Natural killer cell treated with Interleukin-12 subunit alpha and Interleukin-12 subunit beta and Interleukin-15 and Interleukin-18, amount 100 ng/mL, for 72 hours (primary cell): Measurements from ENCODE around the gene FCRL3. TPM values are rescaled to one million over a fixed set of nuclear protein-coding genes. Genes with fewer than 3 reads are reported as not detected.
A peak's percentile ranks its signal among the peaks of the same experiment; 100 is the strongest.

Source experiments
- ATAC-seq, 2 donors: fragments of 150-1000 bp; cut with Tn5 transposase in 1 of 2; sonication (Bioruptor Pico), chemical (Tn5 transposase) in 1 of 2; 2 replicates each; pipeline ENCODE4 v1.10.0; 2021
- DNase-seq: peaks from one replicate; pipeline ENCODE4 v3.0.0; 2022; ENCODE audit warnings: low spot score
- H3K27ac Mint-ChIP-seq, 2 donors: 1 replicate in 1 of 2; 2 replicates in 1 of 2; pipeline ENCODE4 v1.8.0; 2022; ENCODE audit warnings: mixed read lengths in 2 of 2, mild to moderate bottlenecking in 1 of 2, moderate library complexity in 1 of 2
- H3K27me3 Mint-ChIP-seq, 2 donors: 1 replicate in 1 of 2; 2 replicates in 1 of 2; pipeline ENCODE4 v1.8.0; 2022; ENCODE audit warnings: mixed read lengths in 2 of 2
- H3K36me3 Mint-ChIP-seq: one replicate; pipeline ENCODE4 v1.8.0; 2022; ENCODE audit warnings: mixed read lengths
- H3K4me1 Mint-ChIP-seq, 2 donors: 1 replicate in 1 of 2; 2 replicates in 1 of 2; pipeline ENCODE4 v1.8.0; 2022; ENCODE audit warnings: low read depth in 2 of 2, mixed read lengths in 2 of 2, mild to moderate bottlenecking in 1 of 2
- H3K4me3 Mint-ChIP-seq: one replicate; pipeline ENCODE4 v1.8.0; 2022; ENCODE audit warnings: mixed read lengths
- H3K9me3 Mint-ChIP-seq: 2 replicates; pipeline ENCODE4 v1.8.0; 2022; ENCODE audit warnings: mixed read lengths
- total RNA-seq, 2 donors: library from RNA; stranded (reverse); gene quantifications; one replicate each; pipeline ENCODE4 v1.2.3, GENCODE V29; 2022

The FCRL3 gene
- total RNA-seq, 2 donors from 2014 or later, result 22.3 to 33.7 TPM

DNA sequence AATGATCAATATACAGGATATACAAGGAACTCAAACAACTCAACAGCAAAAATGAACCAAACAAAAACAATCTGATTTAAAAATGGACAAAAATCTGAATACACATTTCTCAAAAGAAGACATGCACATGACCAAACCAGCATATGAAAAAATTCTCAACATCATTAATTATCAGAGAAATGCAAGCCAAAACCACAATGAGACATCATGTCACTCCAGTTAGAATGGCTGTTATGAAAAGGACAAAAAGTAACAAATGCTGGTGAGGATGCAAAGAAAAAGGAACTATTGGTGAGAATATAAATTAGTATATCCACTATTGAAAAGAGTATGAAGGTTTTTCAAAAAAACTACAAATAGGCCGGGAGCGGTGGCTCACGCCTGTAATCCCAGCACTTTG is 42.0 kb downstream of the FCRL3 start:
- H3K27ac Mint-ChIP-seq, result no peak overlapping the region

DNA sequence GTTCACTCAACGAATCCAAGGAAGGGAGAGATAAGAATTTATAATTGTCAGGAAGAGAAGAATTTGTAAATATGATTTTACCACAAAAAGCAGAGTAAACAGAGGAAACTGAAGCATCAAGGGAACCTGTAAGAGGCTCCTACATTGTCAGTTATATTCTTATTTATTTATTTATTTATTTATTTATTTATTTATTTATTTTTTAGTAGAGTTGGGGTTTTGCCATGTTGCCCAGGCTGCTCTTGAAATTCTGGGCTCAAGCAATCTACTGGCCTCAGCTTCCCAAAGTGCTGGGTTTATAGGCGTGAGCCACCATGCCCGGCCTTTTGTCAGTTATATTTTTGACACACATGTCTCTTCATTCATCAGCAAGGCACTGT is 47.1 kb downstream of the FCRL3 start:
- H3K4me1 Mint-ChIP-seq, result peaks cover 8 to 13% of the 10 kb centered on the region in 2 donors
- H3K27me3 Mint-ChIP-seq, result peaks cover 9 to 16% of the 10 kb centered on the region in 2 donors
- H3K4me3 Mint-ChIP-seq, result no peak overlapping the region
- H3K9me3 Mint-ChIP-seq, result no peaks in the 10 kb centered on the region
- no peaks in the 10 kb centered on the region for H3K36me3 Mint-ChIP-seq
- no peak overlapping the region for H3K27ac Mint-ChIP-seq
- no peak for ATAC-seq
- DNase-seq, result no peak

More for the DNA sequence above, 42.0 kb downstream of the FCRL3 start:
- DNase-seq (no peak), ATAC-seq (no peak)
- peaks cover 8 to 13% of the 10 kb centered on the region in 2 donors for H3K4me1 Mint-ChIP-seq
- H3K36me3 Mint-ChIP-seq, result peaks cover 4% of the 10 kb centered on the region
- no peak overlapping the region for H3K4me3 Mint-ChIP-seq
- H3K27me3 Mint-ChIP-seq, result peaks cover 7 to 8% of the 10 kb centered on the region in 2 donors
- H3K9me3 Mint-ChIP-seq, result no peaks in the 10 kb centered on the region

GRCh38 chr1:157652859-157653493 is 47.6 kb downstream of the FCRL3 start:
- H3K27me3 Mint-ChIP-seq, result peaks cover 9 to 16% of the 10 kb centered on the region in 2 donors
- no peaks in the 10 kb centered on the region for H3K36me3 Mint-ChIP-seq
- DNase-seq, result no peak
- H3K27ac Mint-ChIP-seq, result no peak overlapping the region
- no peak overlapping the region for H3K4me3 Mint-ChIP-seq
- no peaks in the 10 kb centered on the region for H3K9me3 Mint-ChIP-seq
- peaks cover 6 to 13% of the 10 kb centered on the region in 2 donors for H3K4me1 Mint-ChIP-seq
- peak in 1 of 2 donors; percentile 74 for ATAC-seq

DNA sequence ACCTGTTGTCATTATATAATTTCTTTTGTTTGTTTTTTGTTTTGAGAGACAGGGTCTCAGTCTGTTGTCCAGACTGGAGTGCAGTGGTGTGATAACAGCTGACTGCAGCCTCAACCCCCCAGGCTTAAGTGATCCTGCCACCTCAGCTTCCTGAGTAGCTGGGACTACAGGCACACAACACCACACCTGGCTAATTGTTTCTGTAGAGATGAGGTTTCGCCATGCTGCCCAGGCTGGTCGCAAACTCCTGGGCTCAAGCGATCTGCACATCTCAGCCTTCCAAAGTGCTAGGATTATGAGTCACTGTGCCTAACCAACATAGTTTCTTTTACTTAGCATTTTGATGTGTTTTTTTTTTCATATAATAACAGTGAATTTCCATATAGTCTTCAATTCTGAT is 52.3 kb downstream of the FCRL3 start:
- H3K27me3 Mint-ChIP-seq, result peaks cover 2 to 5% of the 10 kb centered on the region in 2 donors
- DNase-seq (no peak), ATAC-seq (no peak)
- no peak overlapping the region for H3K27ac Mint-ChIP-seq
- peaks cover 5 to 11% of the 10 kb centered on the region in 2 donors for H3K4me1 Mint-ChIP-seq
- no peaks in the 10 kb centered on the region for H3K36me3 Mint-ChIP-seq
- no peaks in the 10 kb centered on the region for H3K9me3 Mint-ChIP-seq
- no peak overlapping the region for H3K4me3 Mint-ChIP-seq

- no peaks in the 10 kb centered on the region for H3K4me1 Mint-ChIP-seq
- no peaks in the 10 kb centered on the region for H3K36me3 Mint-ChIP-seq
- H3K4me3 Mint-ChIP-seq, result no peak overlapping the region
- no peaks in the 10 kb centered on the region for H3K27me3 Mint-ChIP-seq
- DNase-seq, result no peak
- no peaks in the 10 kb centered on the region for H3K9me3 Mint-ChIP-seq
- H3K27ac Mint-ChIP-seq, result no peak overlapping the region
- no peak for ATAC-seq
Observed at GRCh38 chr1:157646144-157646543, 54.4 kb downstream of the FCRL3 start.

DNA sequence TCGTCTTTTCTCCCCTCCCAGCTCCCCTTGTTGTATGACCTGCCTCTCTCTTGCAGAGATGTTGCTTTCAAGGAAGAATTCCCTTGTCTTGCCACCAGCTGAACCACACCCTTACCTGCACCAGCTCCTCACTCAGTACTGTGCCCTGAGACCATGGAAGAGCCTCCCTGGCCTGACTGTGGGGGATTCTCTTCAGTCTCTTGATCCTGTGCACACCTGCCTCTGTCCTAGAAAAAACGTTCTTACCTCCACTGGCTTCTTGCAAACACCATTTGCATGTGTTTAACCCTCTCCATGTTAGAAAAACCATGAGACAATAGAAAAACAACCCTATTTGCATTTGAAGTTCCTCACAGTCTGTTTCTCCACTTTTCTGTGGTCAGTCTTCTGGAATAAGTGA is 59.4 kb downstream of the FCRL3 start:
- DNase-seq (no peak), ATAC-seq (no peak)
- Mint-ChIP-seq H3K4me1 (no peaks in the 10 kb centered on the region), H3K27ac (no peak overlapping the region), H3K4me3 (no peak overlapping the region), H3K36me3 (no peaks in the 10 kb centered on the region), H3K27me3 (peaks cover 0 to 5% of the 10 kb centered on the region in 2 donors), H3K9me3 (no peaks in the 10 kb centered on the region)

DNA sequence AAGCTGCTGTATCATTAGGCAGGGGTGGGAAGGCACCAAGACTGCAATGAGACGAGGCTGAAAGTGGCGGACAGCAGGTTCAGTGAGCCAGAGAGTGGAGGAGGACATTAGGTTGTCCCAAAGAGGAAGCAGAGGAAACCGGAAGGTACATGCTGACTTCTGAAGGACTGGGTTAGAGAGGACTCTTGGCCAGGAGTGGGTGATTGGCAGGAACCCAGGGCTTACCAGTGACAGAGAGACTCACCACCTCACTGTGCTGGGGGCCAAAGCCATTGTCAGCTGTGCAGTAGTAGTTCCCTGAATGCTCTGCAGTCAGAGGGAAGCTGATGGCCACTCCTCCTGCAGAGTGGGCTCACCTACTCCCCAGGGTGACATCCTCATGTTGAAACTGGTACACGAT is 60.8 kb downstream of the FCRL3 start:
- DNase-seq (no peak), ATAC-seq (no peak)
- Mint-ChIP-seq H3K9me3 (no peaks in the 10 kb centered on the region), H3K4me1 (no peaks in the 10 kb centered on the region), H3K27ac (no peak overlapping the region), H3K36me3 (no peaks in the 10 kb centered on the region), H3K27me3 (peaks cover 0 to 5% of the 10 kb centered on the region in 2 donors), H3K4me3 (no peak overlapping the region)

- no peak for DNase-seq
- Mint-ChIP-seq H3K27me3 (peaks cover 9 to 24% of the 10 kb centered on the region in 2 donors), H3K4me3 (no peak overlapping the region), H3K27ac (no peak overlapping the region), H3K9me3 (no peaks in the 10 kb centered on the region), H3K4me1 (peaks cover 3 to 10% of the 10 kb centered on the region in 2 donors), H3K36me3 (no peaks in the 10 kb centered on the region)
- ATAC-seq, result no peak
Observed at GRCh38 chr1:157628773-157629172, 71.8 kb downstream of the FCRL3 start.

Other genes with a start within 250 kb of the FCRL3 start
- under 1 TPM in 1 of 2 donors, not detected in 1; 0.39 TPM for gene FCRL5, start 148.3 kb downstream of the FCRL3 start, total RNA-seq
- not detected for gene FCRL4, start 102.7 kb downstream of the FCRL3 start, total RNA-seq
- gene FCRL2, start 76.4 kb upstream of the FCRL3 start, total RNA-seq, result not detected
- not detected for gene FCRL1, start 119.4 kb upstream of the FCRL3 start, total RNA-seq
- not detected for gene CD5L, start 141.0 kb upstream of the FCRL3 start, total RNA-seq